ENCODE measurements around the gene CTDSP2.

- TF ChIP-seq POLR2A (IDR thresholded peaks at IDR 0.05; ENCODE audit: low read depth, low read length) (no peak), TAF1 (IDR thresholded peaks at IDR 0.05; ENCODE audit: borderline replicate concordance, low read depth, low read length) (no peak), POLR2AphosphoS5 (IDR thresholded peaks at IDR 0.05; ENCODE audit: low read depth, low read length) (no peak)
Observed at GRCh38 chr12:57772429-57773322, 73.9 kb downstream of the CTDSP2 start, which contains the start of gene EEF1AKMT3.
